ENCODE measurements around the gene FHIT.
"Not testable (repeated sequence)": the region's sequence is repeated elsewhere in the genome, so short reads cannot be mapped to it uniquely, and the experiment has no call there.

The FHIT gene

GRCh38 chr3:60920519-60920918 lies 330.7 kb downstream of the FHIT start:
- no peak for DNase-seq (ENCODE audit: low read depth in 3 of 3)

GRCh38 chr3:60919296-60919695 lies 332.0 kb downstream of the FHIT start:
- DNase-seq (ENCODE audit: low read depth in 3 of 3): no peak

GRCh38 chr3:60917141-60917540 lies 334.1 kb downstream of the FHIT start:
- DNase-seq (ENCODE audit: low read depth in 3 of 3): no peak

- no peak for DNase-seq (ENCODE audit: low read depth in 3 of 3)
Observed at GRCh38 chr3:60916546-60916945, 334.7 kb downstream of the FHIT start.

- DNase-seq (ENCODE audit: low read depth in 3 of 3): no peak
Observed at GRCh38 chr3:60913474-60913873, 337.8 kb downstream of the FHIT start.

- DNase-seq (ENCODE audit: low read depth in 3 of 3): no peak
Observed at GRCh38 chr3:60912876-60913275, 338.4 kb downstream of the FHIT start.

- no peak for DNase-seq (ENCODE audit: low read depth in 3 of 3)
Observed at GRCh38 chr3:60912142-60912541, 339.1 kb downstream of the FHIT start.

GRCh38 chr3:60909526-60909925 lies 341.7 kb downstream of the FHIT start:
- DNase-seq (ENCODE audit: low read depth in 3 of 3): no peak

GRCh38 chr3:60906283-60906682 lies 345.0 kb downstream of the FHIT start:
- DNase-seq (ENCODE audit: low read depth in 3 of 3): no peak

GRCh38 chr3:60898321-60898720 lies 352.9 kb downstream of the FHIT start:
- no peak for DNase-seq (ENCODE audit: low read depth in 3 of 3)

GRCh38 chr3:60893946-60894345 lies 357.3 kb downstream of the FHIT start:
- DNase-seq (ENCODE audit: low read depth in 3 of 3): no peak

- DNase-seq (ENCODE audit: low read depth in 3 of 3): no peak
Observed at GRCh38 chr3:60890226-60890625, 361.0 kb downstream of the FHIT start.

- not testable (repeated sequence) for DNase-seq (ENCODE audit: low read depth in 3 of 3)
Observed at GRCh38 chr3:60888952-60889351, 362.3 kb downstream of the FHIT start.

GRCh38 chr3:60887574-60887973 lies 363.7 kb downstream of the FHIT start:
- DNase-seq (ENCODE audit: low read depth in 3 of 3): no peak

GRCh38 chr3:60886518-60886917 lies 364.7 kb downstream of the FHIT start:
- DNase-seq (ENCODE audit: low read depth in 3 of 3): no peak

GRCh38 chr3:60884005-60884404 lies 367.2 kb downstream of the FHIT start:
- DNase-seq (ENCODE audit: low read depth in 3 of 3): no peak

- no peak for DNase-seq (ENCODE audit: low read depth in 3 of 3)
Observed at GRCh38 chr3:60877188-60877587, 374.1 kb downstream of the FHIT start.

GRCh38 chr3:60870396-60870795 lies 380.9 kb downstream of the FHIT start:
- DNase-seq (ENCODE audit: low read depth in 3 of 3): no peak

GRCh38 chr3:60867200-60867599 lies 384.1 kb downstream of the FHIT start:
- no peak for DNase-seq (ENCODE audit: low read depth in 3 of 3)

GRCh38 chr3:60856257-60857046 lies 394.8 kb downstream of the FHIT start:
- no peak for DNase-seq (ENCODE audit: low read depth in 3 of 3)

GRCh38 chr3:60855250-60855649 lies 396.0 kb downstream of the FHIT start:
- DNase-seq (ENCODE audit: low read depth in 3 of 3): no peak

GRCh38 chr3:60854791-60855190 lies 396.5 kb downstream of the FHIT start:
- no peak for DNase-seq (ENCODE audit: low read depth in 3 of 3)

- DNase-seq (ENCODE audit: low read depth in 3 of 3): no peak
Observed at GRCh38 chr3:60847791-60848190, 403.5 kb downstream of the FHIT start.

GRCh38 chr3:60844256-60844655 lies 407.0 kb downstream of the FHIT start:
- DNase-seq (ENCODE audit: low read depth in 3 of 3): no peak

All from stimulated activated CD4-positive, alpha-beta T cell treated with anti-CD3 and anti-CD28 coated beads, TNF-alpha, amount 100 ng/mL, for 4 hours (primary cell).